Keratinocyte (primary cell): ENCODE data around the gene ELF4. TPM values are rescaled to one million over a fixed set of nuclear protein-coding genes. Genes with fewer than 3 reads are reported as not detected.

Experiments used
- DNase-seq: peaks from one replicate; pipeline ENCODE4 v3.0.0-alpha.2; 2011; ENCODE audit warnings: low read depth, missing footprints, low spot score
- FAIRE-seq: peaks from 2 replicates; lab custom pipeline; 2011; peaks lifted over from hg19 to GRCh38; lab: Jason Lieb, UNC
- H2AFZ ChIP-seq: 2 replicates; pipeline ENCODE4 v1.6.0; 2012; ENCODE audit warnings: low read length, control low read depth, inconsistent platforms; ENCODE audit not compliant: control insufficient read depth
- H3K27ac ChIP-seq: 2 replicates; pipeline ENCODE4 v1.5.1; 2011; ENCODE audit warnings: low read length; ENCODE audit not compliant: control insufficient read depth, insufficient read depth
- H3K27me3 ChIP-seq: 3 replicates; pipeline ENCODE4 v1.6.0; 2011; ENCODE audit warnings: low read length; ENCODE audit not compliant: control insufficient read depth, insufficient read depth; ENCODE audit errors: extremely low read depth
- H3K36me3 ChIP-seq, 2 experiments: 2 replicates in 1 of 2; 3 replicates in 1 of 2; pipeline ENCODE4 v1.5.1; 2011; ENCODE audit warnings: low read length in 2 of 2, mild to moderate bottlenecking in 1 of 2; ENCODE audit not compliant: control insufficient read depth in 2 of 2, insufficient read depth in 2 of 2; ENCODE audit errors: extremely low read depth in 1 of 2
- H3K4me1 ChIP-seq: 3 replicates; pipeline ENCODE4 v1.5.1; 2011; ENCODE audit warnings: low read length; ENCODE audit not compliant: control insufficient read depth, insufficient read depth; ENCODE audit errors: extremely low read depth
- H3K4me2 ChIP-seq: 3 replicates; pipeline ENCODE4 v1.6.0; 2011; ENCODE audit warnings: low read depth, low read length; ENCODE audit not compliant: control insufficient read depth, insufficient read depth; ENCODE audit errors: extremely low read depth
- H3K4me3 ChIP-seq, 3 experiments: fragments of 200-600 bp in 1 of 3; sonication (generic) in 1 of 3; 2 replicates in 2 of 3; 3 replicates in 1 of 3; pipeline ENCODE4 v1.5.1; 2011 to 2016; ENCODE audit warnings: low read length in 3 of 3, mild to moderate bottlenecking in 3 of 3, control low read depth in 2 of 3, inconsistent platforms in 1 of 3, low read depth in 1 of 3, mixed read lengths in 1 of 3, mixed run types in 1 of 3, moderate library complexity in 1 of 3; ENCODE audit not compliant: control insufficient read depth in 2 of 3, insufficient read depth in 2 of 3; ENCODE audit errors: extremely low read depth in 1 of 3
- H3K79me2 ChIP-seq: 2 replicates; pipeline ENCODE4 v1.6.0; 2012; ENCODE audit warnings: low read length; ENCODE audit not compliant: control insufficient read depth, insufficient read depth
- H3K9ac ChIP-seq: 3 replicates; pipeline ENCODE4 v1.6.0; 2011; ENCODE audit warnings: low read length; ENCODE audit not compliant: control insufficient read depth, insufficient read depth; ENCODE audit errors: extremely low read depth
- H3K9me1 ChIP-seq: 3 replicates; pipeline ENCODE4 v1.6.0; 2011; ENCODE audit warnings: low read length; ENCODE audit not compliant: control insufficient read depth, insufficient read depth; ENCODE audit errors: extremely low read depth
- H3K9me3 ChIP-seq: 2 replicates; pipeline ENCODE4 v1.5.1; 2012; ENCODE audit warnings: low read depth, low read length; ENCODE audit not compliant: control insufficient read depth
- H4K20me1 ChIP-seq: 3 replicates; pipeline ENCODE4 v1.6.0; 2011; ENCODE audit warnings: low read length; ENCODE audit not compliant: control insufficient read depth, insufficient read depth; ENCODE audit errors: extremely low read depth
- EZH2 ChIP-seq: IDR thresholded peaks from one replicate; pipeline ENCODE4 v1.6.1; 2012; ENCODE audit warnings: inconsistent platforms, mild to moderate bottlenecking, low read length, moderate library complexity
- dilution Hi-C: fragments of 300-500 bp; cut with MboI; formaldehyde crosslinking; loops from one replicate; pipeline ENCODE4 v1.7.0; 2020; ENCODE audit warnings: low sequenced_read_pairs; ENCODE audit not compliant: extremely low pct_ligation_motif_present
- polyA plus RNA-seq, 5 experiments: library from polyadenylated mRNA; depleted of rRNA in 3 of 5; stranded (reverse) in 3 of 5; stranded (forward) in 1 of 5; unstranded in 1 of 5; fragments of >200 nt; gene quantifications; 1 replicate in 1 of 5; 2 replicates in 3 of 5; 3 replicates in 1 of 5; pipeline versions ENCODE4 v1.2.1 to v1.2.3, GENCODE V29; 2011 to 2012; ENCODE audit warnings: missing spikeins in 2 of 5, low read depth in 1 of 5, low replicate concordance in 1 of 5
- TF ChIP-seq, protein P1 (sequence below), 3 experiments: IDR thresholded peaks in 1 of 3; conservative IDR thresholded peaks in 1 of 3; optimal IDR thresholded peaks in 1 of 3; 2 replicates in 2 of 3; 3 replicates in 1 of 3; pipeline versions ENCODE3 to v1.5.1; 2011; ENCODE audit warnings: low read length in 3 of 3, mild to moderate bottlenecking in 3 of 3, moderate library complexity in 2 of 3, control low read depth in 1 of 3, inconsistent platforms in 1 of 3; ENCODE audit not compliant: insufficient read depth in 2 of 3; ENCODE audit errors: extremely low read depth in 1 of 3

ELF4 gene
- polyA plus RNA-seq, 1 donor (not counting 4 experiments of a cell fraction or from before 2014, with no cell fraction given): 17.6 TPM

DNA sequence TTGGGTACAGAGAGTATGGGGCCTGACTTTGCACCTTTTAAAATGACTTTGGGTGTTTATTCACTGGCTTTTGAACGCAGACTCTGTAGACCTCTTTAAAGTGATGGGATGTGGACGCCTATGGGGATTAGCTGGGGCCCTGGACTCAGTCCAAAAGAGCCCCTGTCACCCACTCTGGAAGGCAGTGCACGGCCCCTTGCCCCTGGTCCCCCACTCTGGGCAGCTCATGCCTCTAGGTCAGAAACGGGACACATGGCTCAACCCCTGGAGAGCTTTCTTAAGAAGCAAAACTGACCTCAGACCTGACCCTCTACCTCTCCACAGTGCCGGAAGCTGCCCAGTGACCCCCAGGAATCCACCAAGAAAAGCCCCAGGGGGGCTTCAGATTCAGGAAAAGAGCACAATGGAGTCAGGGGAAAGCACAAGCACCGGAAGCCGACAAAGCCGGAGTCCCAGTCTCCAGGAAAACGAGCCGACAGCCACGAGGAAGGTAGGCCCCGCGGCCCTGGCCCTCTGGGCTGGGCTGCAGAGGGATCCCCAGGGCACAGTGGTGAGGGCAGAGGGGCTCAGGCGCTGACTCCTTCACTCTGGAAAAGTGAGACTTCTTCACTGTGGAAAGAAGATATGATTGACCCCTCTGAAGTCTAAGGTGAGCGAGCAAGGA is 89.5 kb downstream of the ELF4 start:
- TF ChIP-seq, protein P1, sequence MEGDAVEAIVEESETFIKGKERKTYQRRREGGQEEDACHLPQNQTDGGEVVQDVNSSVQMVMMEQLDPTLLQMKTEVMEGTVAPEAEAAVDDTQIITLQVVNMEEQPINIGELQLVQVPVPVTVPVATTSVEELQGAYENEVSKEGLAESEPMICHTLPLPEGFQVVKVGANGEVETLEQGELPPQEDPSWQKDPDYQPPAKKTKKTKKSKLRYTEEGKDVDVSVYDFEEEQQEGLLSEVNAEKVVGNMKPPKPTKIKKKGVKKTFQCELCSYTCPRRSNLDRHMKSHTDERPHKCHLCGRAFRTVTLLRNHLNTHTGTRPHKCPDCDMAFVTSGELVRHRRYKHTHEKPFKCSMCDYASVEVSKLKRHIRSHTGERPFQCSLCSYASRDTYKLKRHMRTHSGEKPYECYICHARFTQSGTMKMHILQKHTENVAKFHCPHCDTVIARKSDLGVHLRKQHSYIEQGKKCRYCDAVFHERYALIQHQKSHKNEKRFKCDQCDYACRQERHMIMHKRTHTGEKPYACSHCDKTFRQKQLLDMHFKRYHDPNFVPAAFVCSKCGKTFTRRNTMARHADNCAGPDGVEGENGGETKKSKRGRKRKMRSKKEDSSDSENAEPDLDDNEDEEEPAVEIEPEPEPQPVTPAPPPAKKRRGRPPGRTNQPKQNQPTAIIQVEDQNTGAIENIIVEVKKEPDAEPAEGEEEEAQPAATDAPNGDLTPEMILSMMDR (optimal IDR thresholded peaks at IDR 0.05 in 1 of 3, IDR thresholded peaks at IDR 0.05 in 1 of 3, conservative IDR thresholded peaks at IDR 0.05 in 1 of 3; ENCODE audit: extremely low read depth in 1 of 3, insufficient read depth in 2 of 3, low read length in 3 of 3): no peak
- no peak for TF ChIP-seq EZH2
- Histone ChIP-seq H3K4me2 (no peak overlapping the region), H3K9me1 (no peaks in the 10 kb centered on the region), H3K9ac (no peak overlapping the region), H3K4me3 (no peak overlapping the region), H3K27me3 (no peaks in the 10 kb centered on the region), H2AFZ (no peak overlapping the region), H3K9me3 (no peaks in the 10 kb centered on the region), H4K20me1 (no peaks in the 10 kb centered on the region), H3K79me2 (no peaks in the 10 kb centered on the region), H3K27ac (no peak overlapping the region), H3K36me3 (no peaks in the 10 kb centered on the region), H3K4me1 (no peaks in the 10 kb centered on the region)
- dilution Hi-C loops: no loop called here
- FAIRE-seq: no peak
- DNase-seq: no peak

DNA sequence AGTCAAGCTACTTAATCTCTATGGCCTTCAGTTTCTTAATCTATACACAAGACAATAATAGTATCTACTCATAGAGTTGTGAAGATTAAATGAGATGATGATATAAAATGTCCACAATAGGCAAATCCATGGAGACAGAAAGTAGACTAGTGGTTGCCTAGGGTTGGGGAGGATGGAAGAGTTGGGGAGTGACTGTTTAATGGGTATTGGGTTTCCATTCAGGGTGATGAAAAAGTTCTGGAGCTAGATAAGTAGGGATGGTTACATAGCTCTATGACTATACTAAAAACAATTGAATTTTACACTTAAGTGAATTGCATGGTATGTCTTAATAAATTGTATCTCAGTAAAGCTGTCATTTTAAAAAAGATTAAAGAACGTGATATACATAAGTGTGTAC is 92.2 kb downstream of the ELF4 start:
- DNase-seq (no peak), FAIRE-seq (no peak)
- H3K4me1 ChIP-seq: no peaks in the 10 kb centered on the region
- dilution Hi-C loops: no loop called here
- H3K36me3 ChIP-seq: no peaks in the 10 kb centered on the region
- H4K20me1 ChIP-seq: no peaks in the 10 kb centered on the region
- no peaks in the 10 kb centered on the region for H3K79me2 ChIP-seq
- peaks cover 3% of the 10 kb centered on the region for H3K9me3 ChIP-seq
- no peaks in the 10 kb centered on the region for H3K9me1 ChIP-seq
- no peak for TF ChIP-seq EZH2
- TF ChIP-seq, protein P1 (optimal IDR thresholded peaks at IDR 0.05 in 1 of 3, IDR thresholded peaks at IDR 0.05 in 1 of 3, conservative IDR thresholded peaks at IDR 0.05 in 1 of 3; ENCODE audit: extremely low read depth in 1 of 3, insufficient read depth in 2 of 3, low read length in 3 of 3): no peak
- H3K4me2 ChIP-seq: no peak overlapping the region
- H3K27ac ChIP-seq: no peak overlapping the region
- no peaks in the 10 kb centered on the region for H3K27me3 ChIP-seq
- no peak overlapping the region for H3K4me3 ChIP-seq
- no peak overlapping the region for H3K9ac ChIP-seq
- H2AFZ ChIP-seq: no peak overlapping the region
